GM12875 (cell line): Measurements from ENCODE around the gene CDKN2D.

Source experiments
- H3K4me3 ChIP-seq: one replicate; pipeline ENCODE4 v1.5.1; 2011; ENCODE audit warnings: low read depth, low read length, control low read depth
- CTCF ChIP-seq: IDR thresholded peaks from 2 replicates; pipeline ENCODE4 v1.5.1; 2011; ENCODE audit warnings: low read depth, mild to moderate bottlenecking, control low read depth, inconsistent platforms, low read length, moderate library complexity, borderline replicate concordance; ENCODE audit not compliant: insufficient read depth

The CDKN2D gene

GRCh38 chr19:10525636-10526035, 43.1 kb downstream of the CDKN2D start:
- no peak overlapping the region for H3K4me3 ChIP-seq
- TF ChIP-seq CTCF = no peak

- TF ChIP-seq CTCF = no peak
- H3K4me3 ChIP-seq = no peak overlapping the region
Observed at GRCh38 chr19:10523135-10523636, 45.6 kb downstream of the CDKN2D start.

GRCh38 chr19:10521461-10522171, 47.2 kb downstream of the CDKN2D start:
- no peak overlapping the region for H3K4me3 ChIP-seq
- no peak for TF ChIP-seq CTCF

- no peak for TF ChIP-seq CTCF
- H3K4me3 ChIP-seq = no peak overlapping the region
Observed at GRCh38 chr19:10520652-10521318, 48.0 kb downstream of the CDKN2D start.

- H3K4me3 ChIP-seq = no peak overlapping the region
- TF ChIP-seq CTCF = no peak
Observed at GRCh38 chr19:10519421-10519820, 49.4 kb downstream of the CDKN2D start.

GRCh38 chr19:10518444-10519361, 50.1 kb downstream of the CDKN2D start:
- no peak overlapping the region for H3K4me3 ChIP-seq
- TF ChIP-seq CTCF = no peak
